Left renal cortex interstitium (tissue), 4 donors: ENCODE results near the gene WDR12. TPM values are rescaled to one million over a fixed set of nuclear protein-coding genes. Genes with fewer than 3 reads are reported as not detected.
"Not testable (repeated sequence)": the region's sequence is repeated elsewhere in the genome, so short reads cannot be mapped to it uniquely, and the experiment has no call there.

Source experiments
- DNase-seq, 4 donors: peaks; one replicate each; pipeline ENCODE4 v3.0.0-alpha.2; 2013; ENCODE audit warnings: low read depth in 4 of 4, low spot score in 2 of 4, missing footprints in 1 of 4
- polyA plus RNA-seq, 4 donors: library from polyadenylated mRNA; unstranded; fragments of 120-200 nt; gene quantifications; one replicate each; pipeline ENCODE4 v1.2.1, GENCODE V29; 2013; ENCODE audit not compliant: insufficient read length in 4 of 4

Gene WDR12
- polyA plus RNA-seq, 4 donors = 92.9 to 136 (median 113) TPM

- DNase-seq = not testable (repeated sequence)
These were observed 6.0 kb downstream of the WDR12 start for GRCh38 chr2:202905507-202905906.

GRCh38 chr2:202885190-202885589, 26.3 kb downstream of the WDR12 start:
- DNase-seq = no peak

- DNase-seq = no peak
These were observed 27.3 kb downstream of the WDR12 start for GRCh38 chr2:202883987-202884675.

GRCh38 chr2:202881570-202881969, 29.9 kb downstream of the WDR12 start:
- no peak for DNase-seq

GRCh38 chr2:202877699-202878098, 33.8 kb downstream of the WDR12 start:
- no peak for DNase-seq

GRCh38 chr2:202871300-202872141, 40.0 kb downstream of the WDR12 start, which contains the start of gene ICA1L:
Gene ICA1L (minus strand): TSS chr2:202871766. CDS start chr2:202829009, 42,757 bp downstream.
- peak in 3 of 4 donors; percentile 68 to 78 (median 73) for DNase-seq

- peak; percentile 42 to 73 (median 66) for DNase-seq
These were observed 40.8 kb downstream of the WDR12 start for GRCh38 chr2:202870431-202871299.

GRCh38 chr2:202861987-202862386, 49.5 kb downstream of the WDR12 start:
- DNase-seq = no peak

- no peak for DNase-seq
These were observed 52.9 kb downstream of the WDR12 start for GRCh38 chr2:202858601-202859000.

- DNase-seq = not testable (repeated sequence)
These were observed 62.1 kb downstream of the WDR12 start for GRCh38 chr2:202849343-202849742.

GRCh38 chr2:202848813-202849212, 62.7 kb downstream of the WDR12 start:
- DNase-seq = no peak

GRCh38 chr2:202847693-202848524, 63.6 kb downstream of the WDR12 start:
- no peak for DNase-seq

- peak in 1 of 4 donors; percentile 24 for DNase-seq
These were observed 66.8 kb downstream of the WDR12 start for GRCh38 chr2:202844656-202845055.

GRCh38 chr2:202842690-202843089, 68.8 kb downstream of the WDR12 start:
- DNase-seq = no peak

GRCh38 chr2:202841090-202841867, 70.2 kb downstream of the WDR12 start:
- no peak for DNase-seq

- DNase-seq = no peak
These were observed 79.9 kb downstream of the WDR12 start for GRCh38 chr2:202831242-202832220.

GRCh38 chr2:202824901-202825300, 86.6 kb downstream of the WDR12 start:
- no peak for DNase-seq
